Endothelial cell of umbilical vein (primary cell): ENCODE measurements around the gene TMEM30B. TPM values are rescaled to one million over a fixed set of nuclear protein-coding genes. Genes with fewer than 3 reads are reported as not detected.

Source experiments
- BruUV-seq: library from RNA; stranded (reverse); fragments of 400-500 nt; replicated peaks from 2 replicates; lab custom pipeline; 2021; lab: Mats Ljungman, UMichigan
- CTCF ChIA-PET: fragments of 300-600, 350-600 bp; sonication (Branson Sonifier 250); formaldehyde crosslinking; loops from one replicate; lab custom pipeline; 2021; ENCODE audit warnings: antibody characterized with exemption, inconsistent platforms; lab: Charles Lee
- POLR2A ChIA-PET: fragments of 300-600, 350-600 bp; sonication (Branson Sonifier 250); formaldehyde crosslinking; loops from one replicate; lab custom pipeline; 2021; ENCODE audit warnings: antibody characterized with exemption, inconsistent platforms; lab: Charles Lee
- DNase-seq: peaks from one replicate; pipeline ENCODE4 v3.0.0-alpha.2; 2011; ENCODE audit warnings: low read depth, low spot score
- FAIRE-seq: peaks from 2 replicates; lab custom pipeline; 2011; peaks lifted over from hg19 to GRCh38; lab: Jason Lieb, UNC
- H2AFZ ChIP-seq: 2 replicates; pipeline ENCODE4 v1.6.0; 2012; ENCODE audit warnings: low read depth, low read length, control low read depth, inconsistent platforms
- H3K27ac ChIP-seq: 2 replicates; pipeline ENCODE4 v1.5.1; 2011; ENCODE audit warnings: low read depth, mild to moderate bottlenecking, control low read depth, low read length, moderate library complexity; ENCODE audit not compliant: insufficient read depth
- H3K27me3 ChIP-seq, 2 experiments: 2 replicates each; pipeline versions ENCODE4 v1.6.0 to v1.6.1; 2011; ENCODE audit warnings: low read length in 2 of 2, mixed read lengths in 1 of 2; ENCODE audit not compliant: control insufficient read depth in 2 of 2, insufficient read depth in 2 of 2
- H3K36me3 ChIP-seq, 2 experiments: 2 replicates in 1 of 2; 3 replicates in 1 of 2; pipeline ENCODE4 v1.5.1; 2011; ENCODE audit warnings: low read length in 2 of 2, mild to moderate bottlenecking in 1 of 2, moderate library complexity in 1 of 2; ENCODE audit not compliant: control insufficient read depth in 2 of 2, insufficient read depth in 2 of 2; ENCODE audit errors: extremely low read depth in 1 of 2
- H3K4me1 ChIP-seq: 3 replicates; pipeline ENCODE4 v1.5.1; 2011; ENCODE audit warnings: mild to moderate bottlenecking, low read length; ENCODE audit not compliant: control insufficient read depth, insufficient read depth; ENCODE audit errors: extremely low read depth
- H3K4me2 ChIP-seq: 2 replicates; pipeline ENCODE4 v1.6.1; 2011; ENCODE audit warnings: low read length, control low read depth, mixed read lengths; ENCODE audit not compliant: insufficient read depth
- H3K4me3 ChIP-seq, 3 experiments: fragments of 200-600 bp in 1 of 3; sonication (generic), shearing (Covaris generic) in 1 of 3; replicated peaks in 1 of 3; 2 replicates each; pipeline ENCODE4 v1.5.1; 2011 to 2016; ENCODE audit warnings: control low read depth in 3 of 3, low read length in 3 of 3, mild to moderate bottlenecking in 2 of 3, inconsistent platforms in 1 of 3, low read depth in 1 of 3, moderate library complexity in 1 of 3; ENCODE audit not compliant: insufficient read depth in 1 of 3
- H3K79me2 ChIP-seq: 2 replicates; pipeline ENCODE4 v1.6.0; 2012; ENCODE audit warnings: low read length, inconsistent platforms; ENCODE audit not compliant: control insufficient read depth, insufficient read depth
- H3K9ac ChIP-seq: replicated peaks from 2 replicates; pipeline ENCODE3; 2011; ENCODE audit warnings: low read length, control low read depth; ENCODE audit not compliant: insufficient read depth; ENCODE audit errors: extremely low read depth
- H3K9me1 ChIP-seq: replicated peaks from 3 replicates; pipeline ENCODE4 v1.6.0; 2011; ENCODE audit warnings: mild to moderate bottlenecking, low read length; ENCODE audit not compliant: control insufficient read depth, insufficient read depth; ENCODE audit errors: extremely low read depth
- H3K9me3 ChIP-seq: replicated peaks from 2 replicates; pipeline ENCODE4 v1.5.1; 2012; ENCODE audit warnings: low read length, inconsistent platforms; ENCODE audit not compliant: control insufficient read depth, insufficient read depth
- H4K20me1 ChIP-seq: replicated peaks from 2 replicates; pipeline ENCODE3; 2011; ENCODE audit warnings: mild to moderate bottlenecking, low read length; ENCODE audit not compliant: control insufficient read depth, insufficient read depth; ENCODE audit errors: extremely low read depth
- CTCF ChIP-seq, 2 donors: IDR thresholded peaks; 1 replicate in 1 of 2; 2 replicates in 1 of 2; pipeline ENCODE4 v1.5.1; 2011; ENCODE audit warnings: low read length in 2 of 2, mild to moderate bottlenecking in 2 of 2, moderate library complexity in 2 of 2, control low read depth in 1 of 2, inconsistent platforms in 1 of 2, low read depth in 1 of 2; ENCODE audit not compliant: insufficient read depth in 1 of 2; ENCODE audit errors: extremely low read depth in 1 of 2
- FOS ChIP-seq: IDR thresholded peaks from 2 replicates; pipeline ENCODE4 v1.6.1; 2011; ENCODE audit warnings: mild to moderate bottlenecking, low read length, moderate library complexity, borderline replicate concordance; ENCODE audit not compliant: insufficient read depth
- GATA2 ChIP-seq: IDR thresholded peaks from 2 replicates; pipeline ENCODE4 v1.7.0; 2011; ENCODE audit warnings: low read depth, mild to moderate bottlenecking, moderate library complexity, mixed read lengths, low read length; ENCODE audit not compliant: insufficient read length, insufficient read depth
- JUN ChIP-seq: IDR thresholded peaks from 2 replicates; pipeline ENCODE4 v1.6.1; 2011; ENCODE audit warnings: borderline replicate concordance, low read depth; ENCODE audit not compliant: insufficient read length, insufficient read depth
- MYC ChIP-seq: IDR thresholded peaks from one replicate; pipeline ENCODE4 v1.6.1; 2011; ENCODE audit warnings: mild to moderate bottlenecking, low read depth, low read length
- POLR2A ChIP-seq: IDR thresholded peaks from 2 replicates; pipeline ENCODE4 v1.6.1; 2012; ENCODE audit warnings: low read depth, mild to moderate bottlenecking, control low read depth, low read length
- POLR2AphosphoS5 ChIP-seq: IDR thresholded peaks from 2 replicates; pipeline ENCODE4 v1.6.1; 2012; ENCODE audit warnings: low read depth, mild to moderate bottlenecking, control low read depth, low read length, moderate library complexity; ENCODE audit not compliant: insufficient read depth
- dilution Hi-C: fragments of 300-500 bp; cut with MboI; formaldehyde crosslinking; loops from one replicate; pipeline ENCODE4 v1.15.0; 2019; ENCODE audit warnings: low sequenced_read_pairs; ENCODE audit not compliant: extremely low pct_ligation_motif_present
- intact Hi-C: fragments of 100-400 bp; cut with micrococcal nuclease; formaldehyde crosslinking; loops from one replicate; pipeline ENCODE4 v1.10.0; 2022
- polyA plus RNA-seq, 4 experiments: library from polyadenylated mRNA; depleted of rRNA in 3 of 4; stranded (reverse) in 3 of 4; unstranded in 1 of 4; fragments of >200 nt; gene quantifications; 2 replicates each; pipeline versions ENCODE4 v1.2.1 to v1.2.3, GENCODE V29; 2011 to 2012; ENCODE audit warnings: missing spikeins in 1 of 4
- total RNA-seq: library from RNA; stranded (reverse); gene quantifications from 2 replicates; pipeline ENCODE4 v1.2.3, GENCODE V29; 2021

The TMEM30B gene
- total and polyA plus RNA-seq, 2 donors (not counting 3 experiments of a cell fraction or from before 2014, with no cell fraction given): 0.32 to 0.35 TPM

GRCh38 chr14:61308198-61308597, 27.1 kb upstream of the TMEM30B start:
- POLR2A ChIA-PET: interaction anchor here (0.6 to 1.3 kb wide), 4 partner anchors 13 to 54 kb away, joined by 3 to 9 read pairs (median 5); partner anchors contain the start of gene PRKCH
- Histone ChIP-seq H2AFZ (no peak overlapping the region), H3K79me2 (no peaks in the 10 kb centered on the region), H3K9me1 (no peaks in the 10 kb centered on the region), H3K27ac (peak overlapping the region; percentile 89), H3K4me3 (no peak overlapping the region), H3K9ac (peak overlapping the region; percentile 19), H3K9me3 (no peaks in the 10 kb centered on the region), H3K4me1 (peaks cover 28% of the 10 kb centered on the region), H4K20me1 (no peaks in the 10 kb centered on the region), H3K4me2 (peak overlapping the region; percentile 64), H3K27me3 (no peaks in the 10 kb centered on the region), H3K36me3 (no peaks in the 10 kb centered on the region)
- dilution Hi-C loops: no loop called here
- peak; percentile 98 for FAIRE-seq
- TF ChIP-seq CTCF (IDR thresholded peaks at IDR 0.05; ENCODE audit: extremely low read depth in 1 of 2, insufficient read depth in 1 of 2, low read depth in 1 of 2, low read length in 2 of 2): no peak
- peak; percentile 88 for TF ChIP-seq JUN
- peak; percentile 85 for TF ChIP-seq GATA2
- peak; percentile 91 for TF ChIP-seq POLR2AphosphoS5
- peak; percentile 84 for TF ChIP-seq POLR2A
- TF ChIP-seq FOS: peak; percentile 77
- no peak for TF ChIP-seq MYC
- peak; percentile 96 for DNase-seq
- BruUV-seq: no TSS peak
- intact Hi-C loops: loop anchor here (1.0 kb wide), 4 partner anchors 13 to 48 kb away; partner anchors contain the start of gene PRKCH
- CTCF ChIA-PET: interaction anchor here (0.7 to 1.9 kb wide), 17 partner anchors 9 to 168 kb away, joined by 3 to 18 read pairs (median 4); partner anchors contain the start of genes PRKCH and TMEM30B
